Hematopoietic multipotent progenitor cell treated with erythropoietin and hydrocortisone succinate and interleukin-3 and kit ligand, for 17 days (in vitro differentiated cells): ENCODE measurements around the gene MYOD1.

Source experiments
- DNase-seq: peaks from one replicate; pipeline ENCODE4 v3.0.0-alpha.2; 2015; ENCODE audit warnings: low spot score

The MYOD1 gene

DNA sequence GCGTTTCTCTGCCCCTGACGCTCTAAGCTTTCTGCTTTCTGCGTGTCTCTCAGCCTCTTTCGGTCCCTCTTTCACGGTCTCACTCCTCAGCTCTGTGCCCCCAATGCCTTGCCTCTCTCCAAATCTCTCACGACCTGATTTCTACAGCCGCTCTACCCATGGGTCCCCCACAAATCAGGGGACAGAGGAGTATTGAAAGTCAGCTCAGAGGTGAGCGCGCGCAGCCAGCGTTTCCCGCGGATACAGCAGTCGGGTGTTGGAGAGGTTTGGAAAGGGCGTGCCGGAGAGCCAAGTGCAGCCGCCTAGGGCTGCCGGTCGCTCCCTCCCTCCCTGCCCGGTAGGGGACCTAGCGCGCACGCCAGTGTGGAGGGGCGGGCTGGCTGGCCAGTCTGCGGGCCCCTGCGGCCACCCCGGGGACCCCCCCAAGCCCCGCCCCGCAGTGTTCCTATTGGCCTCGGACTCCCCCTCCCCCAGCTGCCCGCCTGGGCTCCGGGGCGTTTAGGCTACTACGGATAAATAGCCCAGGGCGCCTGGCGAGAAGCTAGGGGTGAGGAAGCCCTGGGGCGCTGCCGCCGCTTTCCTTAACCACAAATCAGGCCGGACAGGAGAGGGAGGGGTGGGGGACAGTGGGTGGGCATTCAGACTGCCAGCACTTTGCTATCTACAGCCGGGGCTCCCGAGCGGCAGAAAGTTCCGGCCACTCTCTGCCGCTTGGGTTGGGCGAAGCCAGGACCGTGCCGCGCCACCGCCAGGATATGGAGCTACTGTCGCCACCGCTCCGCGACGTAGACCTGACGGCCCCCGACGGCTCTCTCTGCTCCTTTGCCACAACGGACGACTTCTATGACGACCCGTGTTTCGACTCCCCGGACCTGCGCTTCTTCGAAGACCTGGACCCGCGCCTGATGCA, at the start of gene MYOD1:
TSS of gene MYOD1 (plus strand) at position 544 of the 910 bp plus-strand sequence. CDS start at position 756, 212 bp downstream.
- no peak for DNase-seq

DNA sequence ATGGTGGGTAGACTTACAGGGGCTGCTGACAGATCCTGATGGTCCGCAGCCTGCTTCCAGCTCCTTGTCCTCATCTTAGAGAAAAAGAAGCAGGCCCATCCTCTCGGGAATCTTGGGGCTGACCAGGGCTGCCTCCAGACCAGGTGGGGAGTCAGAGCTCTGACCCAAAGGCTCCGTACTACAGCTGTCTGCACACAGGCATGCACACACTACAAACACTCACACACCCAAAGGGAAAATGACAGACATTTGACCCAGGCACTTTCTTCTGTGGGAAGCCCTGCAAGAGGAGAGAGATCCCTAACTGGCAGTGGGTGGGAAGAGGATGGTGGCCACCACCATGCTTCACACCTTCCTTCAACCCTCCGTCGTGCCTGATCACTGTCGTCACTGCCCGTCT, 46.9 kb upstream of the MYOD1 start:
- no peak for DNase-seq

DNA sequence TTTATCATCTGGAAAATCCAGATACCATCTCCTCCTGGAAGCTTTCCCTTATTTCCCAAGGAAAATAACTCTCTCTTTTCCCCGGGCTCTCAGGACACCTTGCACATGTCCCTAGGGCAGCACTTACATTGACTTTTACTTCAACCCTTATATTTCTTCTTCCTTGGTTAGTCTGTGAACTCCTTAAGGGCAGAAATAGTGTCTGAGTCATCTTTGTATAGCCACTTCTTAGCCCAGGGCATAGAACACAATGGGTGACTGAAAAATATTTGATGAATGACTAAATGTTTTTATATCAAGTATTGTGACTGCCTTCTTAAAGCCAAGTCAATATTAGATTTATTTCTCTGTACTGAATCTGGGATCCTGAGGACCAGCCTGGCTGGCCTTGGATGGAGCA, 45.4 kb upstream of the MYOD1 start:
- DNase-seq, result no peak

DNA sequence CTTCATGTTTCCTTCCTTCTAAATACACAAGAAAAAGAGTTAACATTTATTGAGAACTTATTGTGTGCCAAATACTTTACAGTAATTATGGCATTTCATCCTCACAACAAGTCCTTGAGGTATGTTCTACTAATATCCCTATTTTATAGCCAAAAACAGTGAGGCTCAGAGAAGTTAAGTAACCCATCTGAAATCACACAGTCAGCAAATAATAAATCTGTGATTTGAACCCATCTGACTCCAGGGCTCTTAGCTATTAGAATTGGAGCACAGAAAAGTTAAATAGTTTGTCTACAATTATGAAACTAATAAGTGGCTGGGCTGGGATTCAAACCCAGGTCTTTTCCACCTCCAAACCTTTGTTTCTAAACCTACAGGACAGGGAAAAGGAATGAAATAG, 36.5 kb upstream of the MYOD1 start:
- DNase-seq, result no peak

DNA sequence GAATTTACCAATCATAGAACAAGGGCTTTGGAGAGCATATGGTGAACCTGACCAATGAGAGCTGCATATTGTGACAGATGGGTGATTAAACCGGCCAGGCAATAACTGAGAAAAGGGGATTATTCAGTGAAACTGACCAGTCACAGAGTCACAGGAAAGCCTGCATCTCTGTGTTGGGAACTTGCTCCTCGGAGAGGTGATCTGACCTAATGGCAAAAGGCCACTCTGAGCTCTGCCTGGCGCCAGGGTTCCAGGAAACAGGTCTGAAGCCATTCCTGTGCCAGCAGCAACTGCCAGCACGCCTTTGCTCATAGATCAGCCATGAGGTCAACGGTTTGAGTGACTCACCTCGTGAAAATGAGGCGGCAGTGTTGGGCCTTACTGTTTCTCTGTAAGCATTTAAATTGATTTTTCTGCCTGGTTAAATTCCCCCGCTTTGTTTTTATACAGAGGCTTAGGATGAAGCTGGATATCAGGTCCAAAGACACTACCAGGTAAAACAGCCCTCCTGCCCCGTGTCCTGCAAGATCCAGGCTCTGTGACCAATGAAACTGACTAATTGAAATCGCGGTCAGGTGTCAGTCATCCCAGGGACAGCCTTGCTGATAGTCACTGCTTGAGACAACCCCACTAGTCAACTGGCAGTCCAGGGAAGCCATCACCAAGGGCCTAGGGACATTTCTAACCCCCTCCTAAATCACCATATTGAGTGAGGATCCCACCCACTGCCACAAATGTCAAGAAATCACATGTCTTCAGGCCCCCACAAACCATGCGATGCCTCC, 35.8 kb upstream of the MYOD1 start:
- DNase-seq, result no peak

DNA sequence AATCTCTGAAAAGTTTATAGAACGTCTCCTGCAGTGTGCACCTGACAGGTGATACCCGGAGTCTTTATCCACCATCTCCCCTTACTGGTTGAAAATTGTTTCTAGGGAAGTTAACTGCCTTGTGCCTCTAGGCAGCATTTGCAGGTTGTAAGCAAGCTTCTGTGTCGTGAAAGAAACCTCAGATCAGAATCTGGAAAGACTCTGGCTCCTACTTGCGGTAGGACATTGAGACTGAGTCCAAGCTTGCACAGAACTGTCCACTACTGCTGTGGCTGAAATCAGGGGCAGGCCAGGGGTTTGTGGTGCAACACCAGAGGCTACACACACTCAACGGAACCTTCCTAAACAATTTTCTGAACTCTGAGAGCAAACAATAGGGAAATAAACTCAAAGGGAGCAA, 34.8 kb upstream of the MYOD1 start:
- no peak for DNase-seq

DNA sequence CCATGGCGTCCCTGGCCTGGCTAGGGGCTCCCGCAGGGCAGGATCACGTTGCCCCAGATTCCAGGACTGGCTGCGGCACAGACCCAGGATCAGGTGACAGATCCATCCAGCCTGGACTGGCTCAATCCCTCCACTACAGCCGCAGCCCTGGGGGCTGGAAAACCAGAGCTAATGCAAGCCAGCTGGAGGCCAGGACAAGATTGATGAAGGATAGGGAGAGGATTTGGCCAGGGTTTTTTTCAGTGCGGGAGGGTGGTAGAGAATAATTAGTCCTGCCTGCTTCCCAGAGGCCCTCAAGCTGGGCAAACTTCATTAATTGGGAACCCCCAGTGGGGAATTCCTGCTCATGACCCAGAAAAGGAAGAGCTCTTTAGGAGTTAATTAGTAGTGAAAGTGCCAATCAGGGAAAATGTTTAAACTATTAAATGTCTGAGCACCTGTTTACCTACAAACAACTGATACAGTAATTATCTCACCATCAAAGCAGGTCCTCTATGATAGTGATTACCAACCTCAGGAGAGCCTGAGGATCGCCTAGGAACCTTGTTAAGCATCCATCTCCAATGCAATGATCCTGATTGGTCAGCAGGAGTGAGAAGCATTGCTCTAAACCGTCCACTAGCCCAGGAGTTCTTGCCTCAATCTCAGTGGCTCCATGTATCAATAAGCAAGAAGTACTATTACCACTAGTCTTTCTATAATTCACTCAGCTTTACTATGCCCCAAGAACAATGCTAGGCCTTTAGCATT, 33.0 kb upstream of the MYOD1 start:
- no peak for DNase-seq

DNA sequence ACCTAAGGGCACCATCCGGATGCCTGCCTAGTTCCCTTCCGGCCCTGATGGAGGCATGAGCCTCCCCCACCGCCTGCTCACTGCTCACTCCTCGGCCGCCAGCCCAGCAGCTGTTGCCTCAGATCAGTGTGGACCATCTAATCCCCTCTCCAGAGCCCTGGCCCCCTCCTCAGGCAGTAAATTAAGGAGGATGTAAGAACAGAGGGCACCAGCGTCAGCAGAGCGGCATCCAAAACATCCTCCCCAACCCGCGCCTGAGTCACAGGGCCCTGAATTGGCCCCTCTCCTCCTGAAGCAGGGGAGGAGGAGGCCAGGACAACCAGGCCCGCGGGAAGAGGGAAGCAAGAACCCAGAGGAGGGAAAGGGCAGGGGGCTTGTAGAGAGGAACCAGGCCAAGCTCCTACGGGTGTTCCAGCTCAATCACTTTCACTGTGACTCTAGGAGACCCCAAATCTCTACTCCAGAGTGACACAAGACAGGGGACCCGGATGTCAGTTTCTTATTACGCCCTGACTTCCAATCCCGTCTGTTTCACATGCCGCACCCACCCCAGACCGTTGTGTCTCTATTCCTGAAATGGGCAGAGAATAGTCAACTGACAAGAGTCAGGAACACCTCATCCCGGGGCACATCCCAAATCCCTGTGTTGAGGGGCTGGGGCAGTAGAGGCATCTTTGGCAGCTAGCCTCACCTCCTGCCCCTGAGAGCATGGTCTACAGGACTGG, 31.3 kb upstream of the MYOD1 start:
- no peak for DNase-seq

DNA sequence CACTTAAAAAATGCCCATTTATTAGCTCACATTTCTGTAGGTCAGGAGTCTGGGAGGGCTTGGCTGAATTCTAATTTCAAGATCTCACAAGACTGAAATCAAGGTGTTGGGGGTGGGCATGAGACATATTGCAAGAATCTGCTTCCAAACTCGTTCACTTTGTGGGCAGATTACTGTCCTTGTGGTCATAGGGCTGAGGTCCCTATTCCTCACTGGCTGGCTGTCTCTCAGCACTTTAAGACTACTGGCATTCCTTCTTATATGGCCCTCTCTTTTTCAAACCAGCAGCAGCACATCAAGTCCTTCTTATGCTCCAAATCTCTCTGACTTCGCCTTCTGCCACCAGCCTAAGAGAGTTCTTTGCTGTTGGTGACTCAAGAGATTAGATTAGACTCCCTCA, 27.8 kb upstream of the MYOD1 start:
- DNase-seq, result no peak

DNA sequence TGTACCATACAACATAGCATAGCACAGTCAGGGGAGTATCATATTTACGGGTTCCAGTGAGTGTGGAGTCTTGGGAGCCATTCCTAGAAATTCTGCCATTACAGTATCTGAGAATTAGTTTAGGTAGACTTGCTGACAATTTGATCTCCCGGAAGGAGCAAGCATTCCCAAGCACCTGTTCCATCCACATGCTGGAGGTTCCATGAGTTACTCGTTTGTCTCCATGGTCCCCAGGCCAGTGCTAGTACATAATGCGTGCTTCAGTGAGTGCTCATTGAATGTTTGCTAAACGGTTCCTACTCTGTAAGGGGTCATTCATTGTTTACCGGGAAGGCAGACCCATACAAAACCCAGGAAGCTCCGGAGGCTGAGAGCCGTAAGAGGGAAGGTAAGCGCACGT, 27.4 kb upstream of the MYOD1 start:
- DNase-seq, result no peak

DNA sequence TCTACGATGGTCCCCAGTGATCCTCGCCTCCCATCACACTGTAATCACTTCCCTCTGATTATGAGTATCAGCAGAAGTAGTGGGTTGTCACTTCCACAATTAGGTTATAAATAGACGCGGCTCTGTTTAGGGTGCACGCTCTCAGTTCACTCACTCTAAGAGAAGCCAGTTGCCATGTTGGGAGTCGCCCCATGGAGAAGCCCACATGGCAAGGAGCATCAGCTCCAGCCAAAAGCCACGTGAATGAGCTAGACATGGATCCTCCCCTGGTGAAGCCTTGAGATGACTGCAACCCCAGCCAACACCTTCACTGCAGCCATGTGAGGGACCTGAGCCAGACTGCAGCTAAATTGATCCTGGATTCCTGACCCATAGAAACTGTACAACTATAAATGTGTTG, 26.4 kb upstream of the MYOD1 start:
- DNase-seq, result no peak

DNA sequence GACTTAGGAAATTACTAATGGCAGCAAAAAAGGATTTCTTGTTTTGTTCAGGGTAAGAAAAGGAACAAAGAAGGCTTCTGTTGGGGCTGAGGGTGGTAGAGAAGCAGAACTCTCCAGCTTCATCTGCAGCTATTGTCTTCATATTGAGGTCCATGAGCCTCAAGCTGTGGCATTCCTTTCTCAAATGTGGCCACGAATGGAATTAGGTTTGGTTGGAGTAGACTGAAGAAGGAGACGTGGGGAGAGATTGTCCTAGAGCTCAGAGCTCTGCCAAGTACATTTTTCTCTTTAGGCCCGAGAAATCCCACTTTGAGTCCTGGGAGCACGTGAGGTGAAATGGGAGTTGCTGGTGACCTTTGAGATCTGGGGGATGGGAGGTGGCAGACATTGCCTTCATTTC, 25.8 kb upstream of the MYOD1 start:
- no peak for DNase-seq

DNA sequence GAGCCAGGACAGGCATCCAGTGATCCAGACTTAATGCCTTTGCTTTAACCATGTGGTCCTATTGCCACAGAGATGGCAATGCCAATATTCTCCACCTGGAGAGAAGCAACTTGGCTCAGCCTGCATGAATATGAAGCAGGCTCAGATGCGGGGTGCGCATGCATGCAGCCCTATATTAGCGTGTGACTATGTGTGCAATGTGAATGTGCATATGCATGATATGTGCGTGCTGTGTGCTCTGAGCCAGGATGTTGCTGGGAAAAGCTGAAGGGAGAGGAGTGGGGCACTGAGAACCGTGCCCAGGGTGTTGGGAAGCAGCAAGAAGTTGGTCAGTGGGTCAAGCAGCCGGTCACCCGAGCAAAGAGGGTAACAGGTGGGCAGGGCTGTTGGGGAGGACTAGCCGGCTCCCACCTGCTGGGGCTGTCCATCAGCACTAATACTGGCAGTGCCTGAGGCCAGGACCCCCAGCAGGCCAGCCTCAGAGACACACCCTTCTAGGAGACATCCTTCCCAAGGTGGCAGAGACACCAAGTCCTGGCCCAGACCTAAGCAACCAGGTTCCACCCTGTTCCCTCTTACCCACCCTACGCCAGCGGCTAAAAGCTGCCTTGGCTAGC, 24.8 kb upstream of the MYOD1 start:
- DNase-seq, result no peak

DNA sequence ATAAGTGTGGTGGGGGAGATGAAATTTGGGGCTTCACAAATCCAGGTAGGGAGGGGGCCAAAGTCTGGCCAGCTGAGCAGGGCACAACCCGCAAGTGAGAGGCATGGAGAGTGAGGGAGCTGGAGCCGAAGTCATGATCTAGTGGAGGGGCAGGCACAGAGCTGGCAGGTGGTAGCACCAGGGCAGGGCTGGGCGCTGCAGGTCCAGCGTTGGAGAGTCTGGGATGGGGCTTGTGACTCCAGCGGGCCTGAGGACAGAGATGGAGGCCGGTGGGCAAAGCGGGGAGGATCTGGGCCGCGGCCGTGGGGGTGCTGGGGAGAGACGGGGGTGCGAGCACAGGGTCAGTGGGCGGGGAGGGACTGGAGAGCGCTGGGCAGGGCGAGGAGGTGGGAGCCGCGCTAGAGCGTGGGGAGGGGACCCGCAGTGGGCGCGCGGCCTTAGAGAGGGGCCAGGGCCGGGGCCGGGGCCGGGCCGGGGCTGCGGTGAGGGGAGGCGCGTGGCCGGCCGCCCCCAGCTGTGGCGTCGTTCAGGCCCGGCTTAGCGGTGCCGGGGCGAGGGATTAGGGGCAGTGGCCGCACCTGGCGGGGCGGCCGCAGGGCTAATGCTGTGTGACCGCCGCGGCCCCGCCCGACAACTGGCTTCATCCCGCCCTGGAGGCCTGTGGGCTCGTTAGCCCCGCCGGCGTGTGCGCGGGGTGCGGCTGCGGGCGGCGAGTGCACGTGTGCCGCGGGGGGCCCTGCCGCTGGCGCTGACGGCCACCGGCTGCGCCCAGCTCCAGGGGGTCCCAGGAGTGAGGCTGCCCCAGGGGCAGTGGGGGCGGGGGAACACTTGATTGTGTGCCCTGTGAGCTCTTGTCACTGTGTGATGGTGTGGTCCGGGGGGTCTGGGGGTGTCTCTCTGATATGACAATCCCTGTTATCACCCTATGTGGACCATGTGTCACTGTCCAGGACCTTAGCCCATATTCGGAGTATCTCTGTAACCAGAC, 23.6 kb upstream of the MYOD1 start:
- DNase-seq, result no peak

DNA sequence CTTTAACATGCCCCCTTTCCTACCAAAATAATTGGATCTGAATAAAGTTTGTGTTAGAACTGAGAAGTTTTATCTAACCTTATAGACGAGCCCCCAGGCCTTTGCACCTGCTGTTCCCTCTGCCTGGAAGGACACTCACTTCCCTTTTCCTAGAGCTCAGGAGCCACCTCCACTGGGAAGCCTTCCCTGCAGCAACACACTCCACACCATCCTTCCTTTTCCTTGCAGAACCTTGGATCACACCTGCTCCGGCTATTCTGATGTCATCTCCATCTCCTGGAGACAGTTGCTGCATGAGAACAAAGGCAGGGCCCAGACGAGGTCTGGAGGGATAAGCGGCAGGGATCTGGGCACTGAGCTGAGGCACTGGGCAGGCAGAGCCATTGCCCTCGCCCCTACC, 22.6 kb upstream of the MYOD1 start:
- DNase-seq, result no peak

DNA sequence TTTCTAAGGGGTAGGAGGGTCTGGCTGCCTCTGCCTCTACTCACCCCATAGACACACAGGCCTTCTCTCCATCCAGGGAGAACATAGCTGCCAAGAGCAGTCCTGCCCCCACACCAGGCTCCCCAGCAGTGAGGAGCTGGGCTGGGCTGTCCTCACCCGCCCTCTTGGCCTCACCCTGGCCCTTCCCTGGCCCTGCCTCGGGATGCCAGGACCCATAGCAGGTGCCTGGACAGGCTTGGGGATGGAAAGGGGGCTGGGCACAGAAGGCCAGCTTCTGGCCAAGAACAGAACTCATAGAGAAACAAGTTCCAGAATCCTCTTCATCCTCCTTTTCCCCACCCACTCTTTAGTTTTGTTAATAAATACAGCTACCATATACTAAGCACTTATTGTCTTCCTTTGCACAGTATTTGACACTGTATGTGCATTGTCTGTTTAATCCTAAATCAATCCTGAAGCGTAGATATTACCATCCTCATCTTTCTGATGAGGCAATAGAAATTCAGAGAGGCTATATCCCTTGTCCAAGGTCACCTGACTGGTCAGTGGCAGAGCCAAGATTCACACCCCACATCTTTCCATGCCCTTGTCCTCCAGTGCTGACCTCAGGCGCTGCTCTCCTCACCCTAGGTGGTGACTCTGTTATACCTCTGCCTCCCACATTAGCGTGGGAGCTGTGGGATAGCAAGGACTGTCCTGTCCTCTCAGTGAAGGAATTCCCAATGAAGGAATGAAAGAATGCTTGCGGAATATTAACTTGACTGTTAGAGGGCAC, 22.0 kb upstream of the MYOD1 start:
- no peak for DNase-seq

DNA sequence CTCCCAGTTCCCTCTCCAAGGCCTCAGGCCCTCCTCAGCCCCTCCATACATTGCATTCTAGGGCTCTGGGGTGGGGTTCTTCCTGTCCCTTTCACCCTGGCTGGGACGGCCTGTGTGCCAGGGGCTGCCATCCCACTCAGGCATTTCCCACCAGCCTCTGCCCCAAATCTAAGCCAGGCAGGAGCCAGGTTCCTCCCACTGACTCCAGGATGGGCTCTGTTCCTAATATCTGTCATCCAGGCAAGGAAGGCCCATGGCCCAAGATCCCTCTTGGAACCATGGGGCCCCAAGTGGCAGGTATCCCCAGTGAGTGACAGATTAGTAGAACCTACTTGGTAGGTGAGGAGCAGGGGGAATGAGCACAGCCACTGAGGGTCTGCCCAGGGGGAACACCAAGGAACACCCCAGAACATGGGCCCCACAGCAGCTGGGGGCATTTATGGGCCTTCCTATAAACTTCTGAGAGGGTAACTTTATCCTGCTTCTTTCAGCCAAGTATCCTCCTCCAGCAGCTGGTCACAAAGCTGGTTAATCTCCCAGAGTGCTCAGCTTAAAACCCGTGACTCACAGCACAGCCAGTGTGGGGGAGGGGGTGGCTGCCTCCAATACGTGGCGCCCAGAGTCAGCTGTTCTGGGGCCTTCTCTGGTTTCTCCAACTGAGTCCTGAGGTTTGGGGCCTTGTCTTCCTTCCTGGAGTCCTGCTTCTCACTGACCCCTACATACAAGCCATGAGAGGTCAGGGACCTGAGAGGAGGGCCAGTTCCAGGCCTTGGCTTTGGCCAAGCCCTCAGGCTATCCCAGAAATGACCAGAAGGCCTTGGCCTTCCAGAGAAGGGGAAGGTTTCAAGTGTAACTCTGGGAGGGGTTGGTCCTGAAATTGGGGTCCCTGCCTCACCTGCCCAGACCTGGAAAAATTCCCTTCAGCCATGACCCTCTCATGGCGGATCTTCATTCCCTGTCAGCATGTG, 19.9 kb upstream of the MYOD1 start:
- no peak for DNase-seq

DNA sequence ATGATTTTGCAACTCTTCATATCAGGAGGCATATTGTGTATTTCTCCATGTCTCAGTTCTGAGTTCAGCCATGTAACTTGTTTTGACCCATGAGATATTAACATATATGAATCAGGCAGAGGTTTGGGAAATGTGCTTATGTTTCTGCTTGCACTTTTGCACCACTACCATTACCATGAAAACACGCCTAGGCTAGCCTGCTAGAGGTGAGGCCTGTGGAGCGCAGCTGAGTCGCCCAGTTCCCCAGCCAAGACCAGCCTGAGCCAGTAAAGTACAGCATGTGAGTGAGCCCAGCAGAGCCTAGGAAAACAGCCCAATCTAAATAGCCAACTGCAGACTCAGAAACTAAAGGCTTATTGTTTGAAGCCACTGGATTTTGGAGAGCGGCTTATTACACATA, 18.4 kb upstream of the MYOD1 start:
- no peak for DNase-seq
